Adipose tissue (tissue), 3 donors: Measurements from ENCODE around the gene PIP4P1. TPM values are rescaled to one million over a fixed set of nuclear protein-coding genes. Genes with fewer than 3 reads are reported as not detected.
A peak's percentile ranks its signal among the peaks of the same experiment; 100 is the strongest.
"Not testable (repeated sequence)": the region's sequence is repeated elsewhere in the genome, so short reads cannot be mapped to it uniquely, and the experiment has no call there.

ENCODE experiments used
- H3K27ac ChIP-seq: one replicate; pipeline ENCODE4 v1.5.1; 2013; ENCODE audit warnings: low read depth, low read length
- WGBS, 3 donors: extraction: QIAGEN DNeasy Blood & Tissue Kit; methylation state at CpG; one replicate each; pipeline ENCODE4 v1.1.7; 2013; 5-methylcytosine and 5-hydroxymethylcytosine counted together
- polyA plus RNA-seq, 3 donors: library from polyadenylated mRNA; stranded (reverse); fragments of 200-250 nt; gene quantifications; one replicate each; pipeline ENCODE4 v1.2.3, GENCODE V29; 2013
- donor health status: healthy with polysubstance abuse.
- donor health status: Bipolar disorder and iron deficiency.
- donor health status: healthy.

Gene PIP4P1
- polyA plus RNA-seq, 3 donors: 19.0 to 36.6 (median 24.6) TPM

- WGBS, 3 donors: 83 to 99% (median 97%) methylated on average over 2 of the region's 4 CpGs
- not testable (repeated sequence) for H3K27ac ChIP-seq
Measured at GRCh38 chr14:20443650-20444049, 17.6 kb downstream of the PIP4P1 start.

- H3K27ac ChIP-seq: no peak overlapping the region
- 73 to 91% (median 74%) methylated on average over 2 of the region's 2 CpGs for WGBS, 3 donors
Measured at GRCh38 chr14:20441461-20441860, 19.8 kb downstream of the PIP4P1 start.

- no peak overlapping the region for H3K27ac ChIP-seq
- WGBS, 3 donors: 53 to 75% (median 69%) methylated on average over 5 of the region's 5 CpGs
Measured at GRCh38 chr14:20440882-20441281, 20.4 kb downstream of the PIP4P1 start.

- no peak overlapping the region for H3K27ac ChIP-seq
- WGBS, 3 donors: 75 to 85% (median 78%) methylated on average over 5 of the region's 5 CpGs
Measured at GRCh38 chr14:20440465-20440864, 20.8 kb downstream of the PIP4P1 start.

- 84 to 89% (median 85%) methylated on average over 7 of the region's 7 CpGs for WGBS, 3 donors
- no peak overlapping the region for H3K27ac ChIP-seq
Measured at GRCh38 chr14:20438664-20439063, 22.6 kb downstream of the PIP4P1 start.

- H3K27ac ChIP-seq: no peak overlapping the region
- 87 to 90% (median 90%) methylated on average over 4 of the region's 4 CpGs for WGBS, 3 donors
Measured at GRCh38 chr14:20436363-20436755, 24.9 kb downstream of the PIP4P1 start.

GRCh38 chr14:20435582-20436362, 25.5 kb downstream of the PIP4P1 start, which contains the start of gene KLHL33:
KLHL33 (minus strand) TSS chr14:20436166; CDS start chr14:20435811, 355 bp downstream.
- H3K27ac ChIP-seq: no peak within 1 kb of the TSS
- 73 to 79% (median 74%) methylated on average over 17 of the region's 17 CpGs for WGBS, 3 donors

GRCh38 chr14:20434701-20435581, 26.3 kb downstream of the PIP4P1 start:
- WGBS, 3 donors: 23 to 46% (median 36%) methylated on average over 44 of the region's 44 CpGs
- no peak overlapping the region for H3K27ac ChIP-seq

- 61 to 75% (median 66%) methylated on average over 30 of the region's 30 CpGs for WGBS, 3 donors
- H3K27ac ChIP-seq: no peak overlapping the region
Measured at GRCh38 chr14:20429801-20430669, 31.2 kb downstream of the PIP4P1 start.

GRCh38 chr14:20428802-20429201, 32.4 kb downstream of the PIP4P1 start:
- H3K27ac ChIP-seq: no peak overlapping the region
- WGBS, 3 donors: 43 to 58% (median 54%) methylated on average over 5 of the region's 5 CpGs

- WGBS, 3 donors: 55 to 68% (median 58%) methylated on average over 5 of the region's 5 CpGs
- H3K27ac ChIP-seq: peak overlapping the region; percentile 49
Measured at GRCh38 chr14:20428010-20428365, 33.2 kb downstream of the PIP4P1 start.

- peak overlapping the region; percentile 49 for H3K27ac ChIP-seq
- 35 to 73% (median 56%) methylated on average over 5 of the region's 5 CpGs for WGBS, 3 donors
Measured at GRCh38 chr14:20427231-20428009, 33.8 kb downstream of the PIP4P1 start.

GRCh38 chr14:20424851-20425250, 36.4 kb downstream of the PIP4P1 start:
- WGBS, 3 donors: 30 to 41% (median 38%) methylated on average over 2 of the region's 2 CpGs
- no peak overlapping the region for H3K27ac ChIP-seq

- whole genome bisulfite sequencing, 3 donors: 34 to 67% (median 64%) methylated on average over 2 of the region's 2 CpGs
Measured at GRCh38 chr14:20422886-20423285, 38.3 kb downstream of the PIP4P1 start.

GRCh38 chr14:20421267-20421666, 40.0 kb downstream of the PIP4P1 start:
- no peak overlapping the region for H3K27ac ChIP-seq
- WGBS, 3 donors: 58 to 63% (median 60%) methylated on average over 2 of the region's 2 CpGs

More at GRCh38 chr14:20422886-20423285, 38.3 kb downstream of the PIP4P1 start:
- no peak overlapping the region for H3K27ac ChIP-seq

GRCh38 chr14:20419419-20419818, 41.8 kb downstream of the PIP4P1 start:
- 39 to 89% (median 53%) methylated on average over 1 of the region's 1 CpG for WGBS, 3 donors

GRCh38 chr14:20418501-20418909, 42.7 kb downstream of the PIP4P1 start:
- H3K27ac ChIP-seq: no peak overlapping the region
- WGBS, 3 donors: 24 to 93% (median 82%) methylated on average over 2 of the region's 2 CpGs

More at GRCh38 chr14:20419419-20419818, 41.8 kb downstream of the PIP4P1 start:
- H3K27ac ChIP-seq: no peak overlapping the region
